NCI-H1105 treated with DMSO at 0.1 percent for 48 hours (cell line): ENCODE results near the gene ABL1.
"Not testable (repeated sequence)": the region's sequence is repeated elsewhere in the genome, so short reads cannot be mapped to it uniquely, and the experiment has no call there.

Source experiments
- DNase-seq: peaks from one replicate; lab custom pipeline; 2025; lab: John Stamatoyannopoulos, UW

ABL1 gene

GRCh38 chr9:130834371-130835336 is at the start of gene ABL1:
ABL1 (plus strand) TSS chr9:130835254; CDS start chr9:130835447, 193 bp downstream.
- DNase-seq, result peak; percentile 67

GRCh38 chr9:130785940-130786508 is 49.0 kb upstream of the ABL1 start:
- DNase-seq, result no peak

GRCh38 chr9:130786526-130786925 is 48.5 kb upstream of the ABL1 start:
- no peak for DNase-seq

- DNase-seq, result no peak
Measured at GRCh38 chr9:130789747-130790672, 45.0 kb upstream of the ABL1 start.

- no peak for DNase-seq
Measured at GRCh38 chr9:130791303-130791894, 43.7 kb upstream of the ABL1 start.

GRCh38 chr9:130793589-130793988 is 41.5 kb upstream of the ABL1 start:
- DNase-seq, result no peak

- not testable (repeated sequence) for DNase-seq
Measured at GRCh38 chr9:130794021-130794420, 41.0 kb upstream of the ABL1 start.

GRCh38 chr9:130794423-130794822 is 40.6 kb upstream of the ABL1 start:
- not testable (repeated sequence) for DNase-seq

- DNase-seq, result no peak
Measured at GRCh38 chr9:130794923-130795495, 40.0 kb upstream of the ABL1 start.

- not testable (repeated sequence) for DNase-seq
Measured at GRCh38 chr9:130803116-130803515, 31.9 kb upstream of the ABL1 start.

GRCh38 chr9:130805510-130806326 is 29.3 kb upstream of the ABL1 start:
- no peak for DNase-seq

- DNase-seq, result no peak
Measured at GRCh38 chr9:130806327-130806716, 28.7 kb upstream of the ABL1 start.

GRCh38 chr9:130810609-130811136 is 24.4 kb upstream of the ABL1 start:
- DNase-seq, result no peak

GRCh38 chr9:130815242-130815808 is 19.7 kb upstream of the ABL1 start:
- DNase-seq, result no peak

GRCh38 chr9:130817914-130818313 is 17.1 kb upstream of the ABL1 start:
- DNase-seq, result no peak

GRCh38 chr9:130820135-130820738 is 14.8 kb upstream of the ABL1 start:
- DNase-seq, result no peak

GRCh38 chr9:130823435-130823834 is 11.6 kb upstream of the ABL1 start:
- no peak for DNase-seq

- no peak for DNase-seq
Measured at GRCh38 chr9:130824079-130824478, 11.0 kb upstream of the ABL1 start.

- DNase-seq, result peak; percentile 35
Measured at GRCh38 chr9:130824643-130825350, 10.3 kb upstream of the ABL1 start.
